ENCODE results near the gene FRMD3. TPM values are rescaled to one million over a fixed set of nuclear protein-coding genes. Genes with fewer than 3 reads are reported as not detected.
A peak's percentile ranks its signal among the peaks of the same experiment; 100 is the strongest.

FRMD3 gene
- total RNA-seq, 2 donors from 2014 or later: 2.1 to 4.6 TPM

GRCh38 chr9:83432877-83433550 lies 105.2 kb downstream of the FRMD3 start:
- 79 to 81% methylated on average over 2 of the region's 2 CpGs for WGBS, 2 donors
- H3K27ac ChIP-seq: peak overlapping the region in 3 of 4 donors; percentile 85 to 89 (median 87)
- H3K4me3 ChIP-seq: no peak overlapping the region
- intact Hi-C loops (cut with DNase I): no loop called here
- H3K4me1 ChIP-seq: peaks cover 54% of the 10 kb centered on the region
- DNase-seq: no peak
- no peaks in the 10 kb centered on the region for H3K9me3 ChIP-seq
- H3K36me3 ChIP-seq (replicated peaks in 1 of 2; ENCODE audit: insufficient read depth in 1 of 2, low read depth in 2 of 2): no peaks in the 10 kb centered on the region
- ATAC-seq: no peak
- TF ChIP-seq POLR2A (IDR thresholded peaks at IDR 0.05): no peak
- no peak for TF ChIP-seq CTCF (IDR thresholded peaks at IDR 0.05)
- H3K27me3 ChIP-seq: no peaks in the 10 kb centered on the region

GRCh38 chr9:83432104-83432627 lies 106.0 kb downstream of the FRMD3 start:
- Histone ChIP-seq H3K27me3 (no peaks in the 10 kb centered on the region), H3K4me1 (peaks cover 54% of the 10 kb centered on the region), H3K4me3 (no peak overlapping the region), H3K27ac (peak overlapping the region; percentile 85 to 89 (median 87)), H3K36me3 (replicated peaks in 1 of 2; ENCODE audit: insufficient read depth in 1 of 2, low read depth in 2 of 2) (no peaks in the 10 kb centered on the region), H3K9me3 (no peaks in the 10 kb centered on the region)
- no peak for TF ChIP-seq CTCF (IDR thresholded peaks at IDR 0.05)
- no peak for TF ChIP-seq POLR2A (IDR thresholded peaks at IDR 0.05)
- WGBS, 2 donors: 8 to 15% methylated on average over 6 of the region's 6 CpGs
- ATAC-seq: peak; percentile 96
- DNase-seq: peak; percentile 93 to 97 (median 94)
- intact Hi-C loops (cut with DNase I): no loop called here

GRCh38 chr9:83431101-83432060 lies 106.8 kb downstream of the FRMD3 start:
- Histone ChIP-seq H3K27me3 (no peaks in the 10 kb centered on the region), H3K27ac (peak overlapping the region; percentile 85 to 89 (median 87)), H3K4me3 (no peak overlapping the region), H3K9me3 (no peaks in the 10 kb centered on the region), H3K36me3 (replicated peaks in 1 of 2; ENCODE audit: insufficient read depth in 1 of 2, low read depth in 2 of 2) (no peaks in the 10 kb centered on the region), H3K4me1 (peaks cover 61% of the 10 kb centered on the region)
- ATAC-seq (peak; percentile 71), DNase-seq (peak; percentile 63 to 87 (median 80))
- 55 to 57% methylated on average over 7 of the region's 7 CpGs for WGBS, 2 donors
- intact Hi-C loops (cut with DNase I): no loop called here
- TF ChIP-seq CTCF (IDR thresholded peaks at IDR 0.05) (no peak), POLR2A (IDR thresholded peaks at IDR 0.05) (no peak)

GRCh38 chr9:83430681-83431080 lies 107.5 kb downstream of the FRMD3 start:
- no peak overlapping the region for H3K4me3 ChIP-seq
- DNase-seq (no peak), ATAC-seq (no peak)
- H3K4me1 ChIP-seq: peaks cover 64% of the 10 kb centered on the region
- no peak for TF ChIP-seq POLR2A (IDR thresholded peaks at IDR 0.05)
- TF ChIP-seq CTCF (IDR thresholded peaks at IDR 0.05): no peak
- H3K27me3 ChIP-seq: no peaks in the 10 kb centered on the region
- no peaks in the 10 kb centered on the region for H3K9me3 ChIP-seq
- 73 to 78% methylated on average over 4 of the region's 4 CpGs for WGBS, 2 donors
- no peaks in the 10 kb centered on the region for H3K36me3 ChIP-seq (replicated peaks in 1 of 2; ENCODE audit: insufficient read depth in 1 of 2, low read depth in 2 of 2)
- peak overlapping the region in 3 of 4 donors; percentile 4 to 89 (median 87) for H3K27ac ChIP-seq
- intact Hi-C loops (cut with DNase I): no loop called here

Data from body of pancreas (tissue), 4 donors.